Measurements from ENCODE around the gene GGN. TPM values are rescaled to one million over a fixed set of nuclear protein-coding genes. Genes with fewer than 3 reads are reported as not detected.

The GGN gene
- polyA plus RNA-seq, 1 donor, result 4.4 TPM

DNA sequence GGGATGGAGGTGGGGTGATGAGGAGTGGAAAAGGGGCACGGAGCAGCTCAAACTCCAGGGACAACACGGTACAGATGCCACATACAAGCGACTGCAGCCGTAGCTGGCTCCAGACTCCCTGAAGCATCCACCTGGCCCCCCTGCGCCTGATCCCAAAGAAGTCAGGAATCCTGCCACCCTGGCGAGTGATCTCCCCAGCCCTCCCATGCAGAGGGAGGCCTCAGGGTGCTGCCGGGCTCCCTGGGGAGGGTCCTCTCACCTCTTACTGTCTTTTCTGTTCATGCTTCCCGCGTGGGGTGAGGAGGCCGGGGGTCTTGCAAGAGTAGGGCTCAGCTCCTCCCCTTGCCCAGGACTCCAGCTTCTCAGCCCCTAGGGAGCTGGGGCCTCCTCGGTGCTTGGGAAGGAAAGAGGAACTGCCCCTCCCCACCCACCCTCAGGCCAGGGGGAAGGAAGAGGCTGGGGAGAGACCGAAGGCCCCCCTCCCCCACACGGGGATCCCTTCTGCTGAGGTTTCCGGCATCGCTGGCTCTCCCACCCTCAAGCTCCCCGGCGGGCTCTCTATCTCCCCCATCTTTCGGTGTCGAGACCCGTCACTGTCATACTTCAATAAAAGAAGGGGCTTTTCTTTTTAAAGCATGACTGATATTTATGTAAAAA, 38.1 kb upstream of the GGN start, which contains the start of gene RASGRP4:
RASGRP4 (minus strand) TSS at position 410 of the 657 bp plus-strand sequence; CDS start at position 282, 128 bp downstream.
- Histone ChIP-seq H3K4me3 (ENCODE audit: low read length) (no peak within 1 kb of the TSS), H3K27me3 (ENCODE audit: control insufficient read depth, insufficient read depth, low read length) (peaks cover 10% of the 10 kb centered on the region), H3K36me3 (ENCODE audit: control insufficient read depth, insufficient read depth, low read length) (no peaks in the 10 kb centered on the region), H3K4me1 (ENCODE audit: control insufficient read depth, insufficient read depth, low read length) (no peaks in the 10 kb centered on the region), H3K27ac (ENCODE audit: low read length) (no peak within 1 kb of the TSS), H3K9me3 (ENCODE audit: control insufficient read depth, low read depth, low read length) (no peaks in the 10 kb centered on the region)
- no peak for DNase-seq
- WGBS (ENCODE audit: insufficient coverage, low lambda C conversion rate), result no CpG with 5 or more reads among the region's 20 CpGs

DNA sequence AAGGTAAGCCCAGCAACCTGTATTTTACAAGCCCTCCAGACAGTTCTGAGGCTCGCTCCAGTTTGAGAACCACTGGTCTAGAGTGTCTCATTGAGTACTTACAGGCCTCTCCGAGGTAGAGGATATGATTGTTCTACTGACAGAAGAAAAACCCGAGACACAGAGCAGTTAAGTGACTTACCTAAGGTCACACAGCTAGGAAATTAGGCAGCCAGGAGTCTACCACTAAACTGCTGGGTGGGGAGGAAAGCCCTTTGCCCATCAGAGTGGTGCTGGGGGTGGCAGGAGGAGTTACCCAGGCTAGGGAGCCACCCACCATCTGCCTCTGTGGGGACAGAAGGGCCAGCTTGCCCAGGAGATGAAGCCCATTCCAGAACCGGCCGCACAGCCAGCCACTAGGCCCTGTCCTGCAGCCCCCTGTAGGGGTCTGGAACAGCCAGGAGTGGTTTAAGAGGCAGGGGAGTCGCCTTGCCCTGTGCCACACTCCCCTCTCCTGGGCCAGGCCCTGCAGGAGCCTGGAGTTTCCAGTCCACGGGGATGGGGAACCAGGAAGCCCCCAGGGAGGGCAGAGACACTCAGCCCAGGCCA, 37.5 kb upstream of the GGN start:
- WGBS (ENCODE audit: insufficient coverage, low lambda C conversion rate), result 86% methylated on average over 2 of the region's 7 CpGs
- Histone ChIP-seq H3K4me1 (ENCODE audit: control insufficient read depth, insufficient read depth, low read length) (no peaks in the 10 kb centered on the region), H3K36me3 (ENCODE audit: control insufficient read depth, insufficient read depth, low read length) (no peaks in the 10 kb centered on the region), H3K4me3 (ENCODE audit: low read length) (no peak overlapping the region), H3K9me3 (ENCODE audit: control insufficient read depth, low read depth, low read length) (no peaks in the 10 kb centered on the region), H3K27me3 (ENCODE audit: control insufficient read depth, insufficient read depth, low read length) (peaks cover 11% of the 10 kb centered on the region), H3K27ac (ENCODE audit: low read length) (no peak overlapping the region)
- DNase-seq, result no peak

DNA sequence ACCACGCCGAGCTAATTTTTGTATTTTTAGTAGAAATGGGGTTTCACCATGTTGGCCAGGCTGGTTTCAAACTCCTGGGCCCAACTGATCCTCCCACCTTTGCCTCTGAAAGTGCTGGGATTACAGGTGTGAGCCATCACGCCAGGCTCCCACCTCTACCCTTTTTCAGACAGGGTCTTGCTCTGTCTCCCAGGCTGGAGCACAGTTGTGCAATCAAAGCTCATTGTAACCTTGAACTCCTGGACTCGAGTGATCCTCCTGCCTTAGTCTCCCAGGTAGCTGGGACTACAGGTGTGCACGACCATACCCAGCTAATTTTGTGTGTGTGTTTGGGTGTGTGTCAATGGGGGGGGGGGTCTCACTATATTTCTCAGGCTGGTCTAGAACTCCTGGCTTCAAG, 36.4 kb upstream of the GGN start:
- WGBS (ENCODE audit: insufficient coverage, low lambda C conversion rate), result no CpG with 5 or more reads among the region's 5 CpGs
- DNase-seq, result no peak
- Histone ChIP-seq H3K9me3 (ENCODE audit: control insufficient read depth, low read depth, low read length) (no peaks in the 10 kb centered on the region), H3K4me1 (ENCODE audit: control insufficient read depth, insufficient read depth, low read length) (no peaks in the 10 kb centered on the region), H3K27ac (ENCODE audit: low read length) (no peak overlapping the region), H3K4me3 (ENCODE audit: low read length) (no peak overlapping the region), H3K36me3 (ENCODE audit: control insufficient read depth, insufficient read depth, low read length) (no peaks in the 10 kb centered on the region), H3K27me3 (ENCODE audit: control insufficient read depth, insufficient read depth, low read length) (peaks cover 8% of the 10 kb centered on the region)

DNA sequence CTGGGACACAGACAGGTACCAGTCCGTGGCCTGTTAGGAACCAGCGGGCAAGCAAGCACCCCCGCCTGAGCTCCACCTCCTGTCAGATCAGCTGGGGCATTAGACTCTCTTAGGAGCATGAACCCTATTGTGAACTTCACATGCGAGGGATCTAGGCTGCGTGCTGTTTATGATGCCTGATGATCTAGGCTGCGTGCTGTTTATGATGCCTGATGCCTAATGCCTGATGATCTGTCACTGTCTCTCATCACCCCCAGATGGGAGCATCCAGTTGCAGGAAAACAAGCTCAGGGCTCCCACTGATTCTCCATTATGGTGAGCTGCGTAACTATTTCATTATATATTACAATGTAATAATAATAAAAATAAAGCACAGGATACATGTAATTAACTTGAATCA, 34.6 kb upstream of the GGN start:
- H3K27ac ChIP-seq (ENCODE audit: low read length), result no peak overlapping the region
- DNase-seq, result no peak
- H3K36me3 ChIP-seq (ENCODE audit: control insufficient read depth, insufficient read depth, low read length), result no peaks in the 10 kb centered on the region
- H3K9me3 ChIP-seq (ENCODE audit: control insufficient read depth, low read depth, low read length), result no peaks in the 10 kb centered on the region
- H3K4me3 ChIP-seq (ENCODE audit: low read length), result no peak overlapping the region
- no CpG with 5 or more reads among the region's 7 CpGs for WGBS (ENCODE audit: insufficient coverage, low lambda C conversion rate)
- H3K27me3 ChIP-seq (ENCODE audit: control insufficient read depth, insufficient read depth, low read length), result peaks cover 13% of the 10 kb centered on the region
- peaks cover 7% of the 10 kb centered on the region for H3K4me1 ChIP-seq (ENCODE audit: control insufficient read depth, insufficient read depth, low read length)

DNA sequence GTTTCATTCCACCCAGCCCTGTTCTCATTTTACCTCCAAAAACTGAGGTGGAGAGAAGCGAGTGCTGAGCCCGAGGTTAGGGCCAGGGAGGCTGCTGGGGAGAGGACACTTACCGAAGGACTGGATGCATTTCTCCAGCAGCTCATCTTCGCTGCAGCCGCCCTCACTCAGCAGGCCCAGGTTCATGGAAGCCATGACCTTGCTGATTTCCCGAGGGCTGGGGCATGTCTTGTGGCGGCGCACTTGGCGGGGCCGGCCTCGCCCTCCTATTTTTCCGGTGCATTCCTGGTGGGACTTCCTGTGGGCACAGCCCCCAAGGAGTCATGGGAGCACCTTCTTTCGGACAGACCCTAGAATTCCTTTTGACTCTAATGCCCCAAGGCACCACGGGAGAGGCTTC, 34.0 kb upstream of the GGN start:
- Histone ChIP-seq H3K36me3 (ENCODE audit: control insufficient read depth, insufficient read depth, low read length) (no peaks in the 10 kb centered on the region), H3K27me3 (ENCODE audit: control insufficient read depth, insufficient read depth, low read length) (peaks cover 13% of the 10 kb centered on the region), H3K4me1 (ENCODE audit: control insufficient read depth, insufficient read depth, low read length) (peaks cover 7% of the 10 kb centered on the region), H3K4me3 (ENCODE audit: low read length) (no peak overlapping the region), H3K9me3 (ENCODE audit: control insufficient read depth, low read depth, low read length) (no peaks in the 10 kb centered on the region), H3K27ac (ENCODE audit: low read length) (no peak overlapping the region)
- WGBS (ENCODE audit: insufficient coverage, low lambda C conversion rate), result no CpG with 5 or more reads among the region's 14 CpGs
- no peak for DNase-seq

DNA sequence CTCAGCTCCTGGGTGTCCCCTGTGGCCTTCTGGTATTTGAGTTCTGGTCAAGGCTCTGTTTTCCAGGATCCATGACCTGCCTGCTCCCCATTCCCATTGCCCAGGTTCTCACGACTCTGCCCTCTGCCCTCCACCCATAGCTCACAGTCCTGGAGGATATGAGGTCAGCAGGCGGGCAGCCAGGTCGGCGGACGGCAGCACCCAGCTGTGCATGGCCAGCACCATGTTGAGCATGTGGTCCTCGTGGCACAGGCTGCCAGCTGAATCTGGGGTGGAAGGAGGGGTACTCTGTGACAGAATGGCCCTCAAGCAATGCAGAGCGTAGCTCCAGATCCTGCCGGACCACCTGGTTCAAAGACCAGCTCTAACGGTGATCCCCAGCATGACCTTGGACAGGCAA, 33.1 kb upstream of the GGN start:
- peaks cover 13% of the 10 kb centered on the region for H3K27me3 ChIP-seq (ENCODE audit: control insufficient read depth, insufficient read depth, low read length)
- no peak overlapping the region for H3K27ac ChIP-seq (ENCODE audit: low read length)
- no peak for DNase-seq
- no CpG with 5 or more reads among the region's 9 CpGs for WGBS (ENCODE audit: insufficient coverage, low lambda C conversion rate)
- no peak overlapping the region for H3K4me3 ChIP-seq (ENCODE audit: low read length)
- no peaks in the 10 kb centered on the region for H3K36me3 ChIP-seq (ENCODE audit: control insufficient read depth, insufficient read depth, low read length)
- peaks cover 7% of the 10 kb centered on the region for H3K4me1 ChIP-seq (ENCODE audit: control insufficient read depth, insufficient read depth, low read length)
- no peaks in the 10 kb centered on the region for H3K9me3 ChIP-seq (ENCODE audit: control insufficient read depth, low read depth, low read length)

DNA sequence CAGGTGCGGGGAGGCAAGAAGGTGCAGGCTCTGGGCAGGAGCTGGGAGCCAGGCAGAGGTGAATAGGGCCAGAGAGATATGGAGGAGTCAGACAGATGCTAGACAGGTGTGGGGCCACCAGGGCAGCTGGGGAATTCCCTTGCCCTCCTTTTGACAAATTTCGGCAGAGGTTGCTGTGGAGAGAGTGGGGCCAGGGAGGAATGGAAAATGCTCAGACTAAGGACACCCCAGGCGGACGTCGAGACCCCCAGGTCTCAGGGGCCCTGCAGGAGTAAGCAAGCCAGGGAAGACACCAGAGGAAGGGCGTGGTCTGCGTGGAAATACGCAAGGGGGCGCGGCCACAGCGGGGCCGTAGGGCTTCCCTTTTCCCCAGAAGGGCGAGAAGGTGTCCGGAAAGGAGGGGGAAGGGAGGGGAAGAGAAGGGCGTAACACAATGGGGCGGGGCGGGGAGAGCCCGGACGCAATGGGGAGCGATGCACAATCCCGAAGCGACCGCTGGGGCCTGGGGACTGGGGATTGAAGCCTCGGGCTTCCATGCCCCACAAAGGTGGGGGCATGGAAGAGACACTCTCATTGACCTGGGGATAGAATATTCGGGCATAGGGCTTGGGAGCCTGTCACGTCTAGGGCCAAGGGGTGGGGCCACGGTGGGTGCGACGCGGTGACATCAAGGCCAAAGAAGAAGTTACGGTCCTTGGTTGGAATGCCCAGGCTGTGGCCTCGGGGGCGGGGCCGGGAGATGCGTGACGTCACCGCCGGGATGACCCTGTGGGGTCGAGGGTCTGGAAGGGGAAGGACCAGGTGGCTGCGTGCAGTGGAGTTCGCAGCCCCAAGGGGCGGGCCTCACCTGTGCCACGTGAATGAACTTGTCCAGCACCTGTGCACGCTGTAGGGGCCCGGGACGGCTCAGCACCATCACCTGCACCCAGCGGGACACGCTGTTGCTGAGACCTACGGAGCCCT, 30.0 kb upstream of the GGN start:
- no CpG with 5 or more reads among the region's 49 CpGs for WGBS (ENCODE audit: insufficient coverage, low lambda C conversion rate)
- peak overlapping the region; percentile 24 for H3K4me3 ChIP-seq (ENCODE audit: low read length)
- H3K4me1 ChIP-seq (ENCODE audit: control insufficient read depth, insufficient read depth, low read length), result peaks cover 7% of the 10 kb centered on the region
- H3K36me3 ChIP-seq (ENCODE audit: control insufficient read depth, insufficient read depth, low read length), result no peaks in the 10 kb centered on the region
- H3K27me3 ChIP-seq (ENCODE audit: control insufficient read depth, insufficient read depth, low read length), result peaks cover 7% of the 10 kb centered on the region
- no peaks in the 10 kb centered on the region for H3K9me3 ChIP-seq (ENCODE audit: control insufficient read depth, low read depth, low read length)
- no peak overlapping the region for H3K27ac ChIP-seq (ENCODE audit: low read length)
- DNase-seq, result peak; percentile 50 to 63

DNA sequence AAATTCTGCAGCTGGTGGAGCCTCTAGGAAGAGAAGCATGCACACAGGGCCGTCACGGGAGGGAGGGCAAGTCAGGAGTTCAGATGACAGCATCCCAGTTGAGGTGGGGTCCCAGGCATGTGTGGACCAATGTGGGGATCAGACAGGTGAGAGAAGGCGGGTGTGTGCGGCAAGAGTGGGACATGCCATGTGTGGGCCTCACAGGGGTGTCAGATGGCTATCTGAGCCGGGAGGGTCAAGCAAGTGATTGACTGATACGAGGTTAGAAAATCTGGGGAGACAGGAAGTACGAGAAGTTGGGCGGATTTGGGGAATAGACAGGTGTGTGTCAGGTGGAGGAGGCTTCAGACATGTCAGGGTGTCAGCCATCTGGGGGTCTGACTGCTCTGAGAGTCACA, 29.3 kb upstream of the GGN start:
- DNase-seq, result no peak
- no peaks in the 10 kb centered on the region for H3K9me3 ChIP-seq (ENCODE audit: control insufficient read depth, low read depth, low read length)
- H3K4me3 ChIP-seq (ENCODE audit: low read length), result no peak overlapping the region
- H3K27ac ChIP-seq (ENCODE audit: low read length), result no peak overlapping the region
- no peaks in the 10 kb centered on the region for H3K36me3 ChIP-seq (ENCODE audit: control insufficient read depth, insufficient read depth, low read length)
- H3K27me3 ChIP-seq (ENCODE audit: control insufficient read depth, insufficient read depth, low read length), result peaks cover 7% of the 10 kb centered on the region
- peaks cover 7% of the 10 kb centered on the region for H3K4me1 ChIP-seq (ENCODE audit: control insufficient read depth, insufficient read depth, low read length)
- no CpG with 5 or more reads among the region's 8 CpGs for WGBS (ENCODE audit: insufficient coverage, low lambda C conversion rate)

DNA sequence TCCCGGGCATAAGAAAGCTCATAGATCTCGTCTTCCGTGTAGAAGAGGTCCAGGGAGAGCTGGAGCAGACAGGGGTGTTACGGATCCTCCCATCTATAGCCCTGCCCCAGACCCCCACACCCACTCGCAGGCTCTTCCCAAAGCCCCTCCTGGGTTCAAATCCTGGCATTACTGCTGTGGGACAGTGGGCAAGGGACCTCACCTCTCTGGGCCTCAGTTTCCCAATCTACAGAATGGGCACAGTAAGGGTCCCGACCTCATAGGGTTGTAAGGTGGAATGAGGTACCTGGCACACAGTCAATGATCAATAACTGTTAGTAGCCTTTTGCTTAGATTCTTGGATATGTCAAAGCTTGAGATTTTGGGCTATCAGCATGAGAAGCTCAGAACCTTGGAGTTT, 25.6 kb upstream of the GGN start:
- peaks cover 5% of the 10 kb centered on the region for H3K27me3 ChIP-seq (ENCODE audit: control insufficient read depth, insufficient read depth, low read length)
- H3K27ac ChIP-seq (ENCODE audit: low read length), result no peak overlapping the region
- H3K4me1 ChIP-seq (ENCODE audit: control insufficient read depth, insufficient read depth, low read length), result peaks cover 6% of the 10 kb centered on the region
- no peak overlapping the region for H3K4me3 ChIP-seq (ENCODE audit: low read length)
- WGBS (ENCODE audit: insufficient coverage, low lambda C conversion rate), result no CpG with 5 or more reads among the region's 6 CpGs
- no peaks in the 10 kb centered on the region for H3K9me3 ChIP-seq (ENCODE audit: control insufficient read depth, low read depth, low read length)
- H3K36me3 ChIP-seq (ENCODE audit: control insufficient read depth, insufficient read depth, low read length), result peaks cover 2% of the 10 kb centered on the region
- no peak for DNase-seq

DNA sequence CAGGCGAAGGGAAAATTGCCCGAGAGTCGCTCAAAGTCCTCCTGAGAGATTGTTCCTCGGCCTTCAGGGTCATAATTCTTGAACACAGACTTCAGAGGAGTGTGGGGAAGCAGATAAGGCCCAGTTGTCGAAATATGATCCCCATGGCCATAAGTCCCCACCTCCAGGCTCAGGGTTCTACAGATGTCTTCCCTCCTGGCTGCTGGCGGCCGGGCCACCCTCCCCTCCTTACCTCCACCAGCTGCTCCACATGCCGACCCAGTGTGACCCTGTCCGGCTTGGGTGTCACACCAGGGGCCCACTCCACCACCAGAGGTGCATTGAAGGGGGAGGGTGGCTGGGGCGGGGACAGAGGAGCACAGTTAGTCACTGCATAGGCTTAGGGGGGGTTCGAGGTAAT, 25.1 kb upstream of the GGN start:
- no peaks in the 10 kb centered on the region for H3K9me3 ChIP-seq (ENCODE audit: control insufficient read depth, low read depth, low read length)
- peak in 1 of 2 donors; percentile 23 for DNase-seq
- H3K4me1 ChIP-seq (ENCODE audit: control insufficient read depth, insufficient read depth, low read length), result peaks cover 1% of the 10 kb centered on the region
- no peak overlapping the region for H3K4me3 ChIP-seq (ENCODE audit: low read length)
- peaks cover 2% of the 10 kb centered on the region for H3K36me3 ChIP-seq (ENCODE audit: control insufficient read depth, insufficient read depth, low read length)
- WGBS (ENCODE audit: insufficient coverage, low lambda C conversion rate), result no CpG with 5 or more reads among the region's 11 CpGs
- no peak overlapping the region for H3K27ac ChIP-seq (ENCODE audit: low read length)
- peaks cover 3% of the 10 kb centered on the region for H3K27me3 ChIP-seq (ENCODE audit: control insufficient read depth, insufficient read depth, low read length)
